Subcutaneous abdominal adipose tissue (tissue), 5 donors: ENCODE measurements around the gene FGD3.

ENCODE experiments used
- H3K27ac ChIP-seq: one replicate; pipeline ENCODE4 v1.7.0; 2013; ENCODE audit warnings: low read depth, mild to moderate bottlenecking, inconsistent platforms, low read length, moderate library complexity
- H3K27me3 ChIP-seq, 5 donors: one replicate each; pipeline ENCODE4 v1.7.0; 2013; ENCODE audit warnings: low read length in 5 of 5, inconsistent platforms in 1 of 5; ENCODE audit not compliant: control insufficient read depth in 5 of 5, insufficient read depth in 4 of 5
- H3K36me3 ChIP-seq, 5 donors: one replicate each; pipeline ENCODE4 v1.7.0; 2013; ENCODE audit warnings: low read length in 5 of 5; ENCODE audit not compliant: control insufficient read depth in 5 of 5, insufficient read depth in 5 of 5
- H3K4me1 ChIP-seq, 5 donors: one replicate each; pipeline ENCODE4 v1.7.0; 2013; ENCODE audit warnings: low read length in 5 of 5, mild to moderate bottlenecking in 3 of 5, moderate library complexity in 1 of 5; ENCODE audit not compliant: control insufficient read depth in 5 of 5, insufficient read depth in 5 of 5
- H3K4me3 ChIP-seq, 5 donors: one replicate each; pipeline ENCODE4 v1.7.0; 2013; ENCODE audit warnings: low read length in 5 of 5, low read depth in 1 of 5
- H3K9ac ChIP-seq, 5 donors: one replicate each; pipeline ENCODE4 v1.7.0; 2013; ENCODE audit warnings: low read length in 5 of 5, mild to moderate bottlenecking in 4 of 5, moderate library complexity in 3 of 5
- H3K9me3 ChIP-seq, 5 donors: one replicate each; pipeline ENCODE4 v1.7.0; 2013; ENCODE audit warnings: low read length in 5 of 5; ENCODE audit not compliant: control insufficient read depth in 5 of 5
- donor health status: healthy.
- donor health status: healthy.
- donor health status: healthy.
- donor health status: healthy.
- donor health status: healthy.

Gene FGD3

DNA sequence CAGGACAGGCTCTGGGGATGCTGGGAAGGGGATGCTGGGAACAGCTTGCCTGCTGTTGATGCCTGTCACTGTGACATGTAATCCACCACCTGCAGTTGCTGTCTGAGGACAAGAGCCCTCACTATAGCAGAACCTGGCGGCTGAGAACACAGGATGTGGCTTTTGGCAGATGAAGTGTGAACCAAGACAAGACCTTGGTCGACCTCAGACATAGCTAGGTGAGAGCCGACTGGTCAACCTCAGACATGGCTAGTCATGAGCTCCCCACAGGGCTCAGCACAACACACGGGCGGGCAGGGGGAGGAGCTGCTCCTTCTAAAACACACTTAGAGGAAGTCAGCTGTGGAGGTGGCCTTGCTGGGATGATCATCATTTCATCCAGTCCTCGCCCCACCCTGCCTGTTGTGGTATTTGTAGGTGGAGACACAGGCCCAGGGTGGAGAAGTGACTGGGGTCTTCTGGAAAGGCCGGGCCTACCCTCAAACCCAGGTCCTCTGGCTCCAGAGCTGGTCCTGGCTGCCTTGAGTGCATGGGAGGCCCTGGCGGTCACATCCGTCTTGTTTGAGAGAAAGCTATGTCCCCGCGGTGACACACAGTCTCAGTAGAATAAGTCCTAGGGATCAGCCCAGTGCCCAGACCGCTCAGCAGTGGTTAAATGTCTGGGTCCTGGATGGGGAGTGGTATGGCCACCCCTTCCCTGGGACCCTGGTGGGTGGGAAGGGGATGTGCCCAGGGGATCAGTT, 117.2 kb downstream of the FGD3 start:
- Histone ChIP-seq H3K9ac (no peak overlapping the region), H3K27ac (no peak overlapping the region), H3K36me3 (no peaks in the 10 kb centered on the region), H3K4me1 (peaks cover 0 to 40% (median 20%) of the 10 kb centered on the region in 5 donors), H3K4me3 (no peak overlapping the region), H3K27me3 (peaks cover 0 to 15% (median 0%) of the 10 kb centered on the region in 5 donors), H3K9me3 (no peaks in the 10 kb centered on the region)

DNA sequence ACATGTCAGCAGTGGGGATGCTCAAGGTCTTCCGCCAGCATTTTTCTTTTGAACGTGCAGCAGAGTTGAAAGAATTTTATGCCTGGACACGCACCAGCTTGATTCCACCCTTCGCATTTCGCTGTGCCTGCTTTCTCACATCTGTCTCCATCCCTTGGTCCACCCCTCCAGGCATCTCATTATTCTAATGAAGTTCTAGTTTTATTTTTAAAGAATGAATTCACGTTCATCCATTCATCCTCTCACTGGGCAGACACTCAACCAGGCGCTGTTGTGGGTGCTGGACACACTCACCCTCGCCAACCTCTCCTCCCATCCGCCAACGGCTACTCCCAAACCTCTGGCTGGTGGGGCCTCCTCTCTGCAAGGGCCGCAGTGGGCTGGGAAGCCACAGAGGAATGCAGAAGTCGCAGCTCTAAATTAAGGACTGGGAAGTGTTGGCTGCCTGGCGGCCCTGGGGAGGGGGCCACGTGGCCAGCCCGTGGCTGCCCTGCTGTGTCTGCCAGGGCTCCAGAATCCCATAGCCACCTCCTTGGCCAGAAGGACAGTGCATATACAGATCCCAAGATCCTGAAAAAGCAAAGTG, 117.9 kb downstream of the FGD3 start:
- Histone ChIP-seq H3K36me3 (no peaks in the 10 kb centered on the region), H3K27ac (no peak overlapping the region), H3K9ac (no peak overlapping the region), H3K27me3 (peaks cover 0 to 9% (median 0%) of the 10 kb centered on the region in 5 donors), H3K4me1 (peaks cover 0 to 34% (median 13%) of the 10 kb centered on the region in 5 donors), H3K9me3 (no peaks in the 10 kb centered on the region), H3K4me3 (no peak overlapping the region)

DNA sequence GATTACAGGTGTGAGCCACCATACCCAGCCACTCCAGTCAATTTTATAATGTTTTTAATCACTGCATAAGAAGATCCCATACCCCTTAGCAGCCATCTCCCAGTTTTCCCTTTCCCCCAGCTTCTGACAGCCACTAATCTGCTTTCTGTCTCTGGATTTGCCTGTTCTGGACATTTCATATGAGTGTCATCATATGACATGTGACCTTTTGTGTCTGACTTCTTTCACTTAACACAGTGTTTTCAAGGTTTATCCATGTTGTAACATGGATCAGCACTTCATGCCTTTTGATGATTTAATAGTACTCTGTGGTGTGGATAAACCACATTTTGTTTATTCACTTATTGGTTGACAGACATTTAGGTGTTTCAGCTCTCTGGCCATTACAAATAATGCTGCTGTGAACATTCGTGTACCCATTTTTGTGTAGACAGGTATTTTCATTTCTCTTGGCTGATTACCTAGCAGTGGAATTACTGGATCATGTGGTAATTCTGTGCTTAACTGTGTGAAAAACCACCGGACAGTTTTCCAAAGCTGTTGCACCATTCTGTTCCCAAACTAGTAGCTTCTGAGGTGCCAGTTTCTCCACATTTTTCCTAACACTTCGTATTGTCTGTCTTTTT, 119.8 kb downstream of the FGD3 start:
- peaks cover 0 to 9% (median 0%) of the 10 kb centered on the region in 5 donors for H3K27me3 ChIP-seq
- no peaks in the 10 kb centered on the region for H3K36me3 ChIP-seq
- no peak overlapping the region for H3K4me3 ChIP-seq
- H3K4me1 ChIP-seq, result peaks cover 0 to 20% (median 12%) of the 10 kb centered on the region in 5 donors
- no peaks in the 10 kb centered on the region for H3K9me3 ChIP-seq
- H3K9ac ChIP-seq, result no peak overlapping the region
- no peak overlapping the region for H3K27ac ChIP-seq

DNA sequence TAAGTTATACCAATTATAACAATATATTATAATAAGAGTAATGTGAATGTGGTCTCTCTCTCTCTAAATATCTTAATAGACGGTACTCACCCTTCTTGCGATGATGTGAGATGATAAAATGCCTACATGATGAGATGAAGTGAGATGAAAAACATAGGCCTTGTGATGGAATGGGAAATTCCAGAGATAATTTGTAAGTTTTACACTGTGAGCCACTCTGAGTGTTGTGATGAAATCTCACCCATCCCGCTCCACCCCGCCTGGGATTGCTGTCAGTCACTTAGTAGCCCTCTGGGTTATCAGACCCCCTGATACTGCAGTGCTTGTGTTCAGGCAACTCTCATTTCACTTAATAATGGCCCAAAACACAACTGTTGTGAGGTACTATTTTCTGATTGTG, 121.6 kb downstream of the FGD3 start:
- Histone ChIP-seq H3K9me3 (no peaks in the 10 kb centered on the region), H3K27ac (no peak overlapping the region), H3K4me3 (no peak overlapping the region), H3K27me3 (peaks cover 0 to 2% (median 0%) of the 10 kb centered on the region in 5 donors), H3K36me3 (no peaks in the 10 kb centered on the region), H3K9ac (no peak overlapping the region), H3K4me1 (peaks cover 0 to 23% (median 12%) of the 10 kb centered on the region in 5 donors)

DNA sequence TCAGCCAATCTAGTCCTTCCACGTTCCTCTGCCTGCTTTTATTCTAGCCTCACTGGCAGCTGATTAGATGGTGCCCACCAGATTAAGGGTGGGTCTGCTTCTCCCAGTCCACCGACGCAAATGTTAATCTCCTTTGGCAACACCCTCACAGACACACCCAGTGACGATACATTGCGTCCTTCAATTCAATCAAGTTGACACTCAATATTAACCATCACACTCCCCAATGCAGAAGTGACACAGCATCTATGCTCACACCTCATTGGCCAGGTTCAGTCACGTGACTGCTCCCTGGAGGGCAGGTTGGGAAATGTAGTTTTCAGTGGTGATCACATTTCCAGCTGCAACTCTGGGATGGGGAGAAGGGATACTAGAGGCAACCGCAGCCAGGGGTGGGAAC, 124.1 kb downstream of the FGD3 start:
- Histone ChIP-seq H3K9me3 (no peaks in the 10 kb centered on the region), H3K9ac (no peak overlapping the region), H3K4me3 (no peak overlapping the region), H3K36me3 (no peaks in the 10 kb centered on the region), H3K27me3 (no peaks in the 10 kb centered on the region), H3K27ac (no peak overlapping the region), H3K4me1 (peaks cover 0 to 8% (median 0%) of the 10 kb centered on the region in 5 donors)

DNA sequence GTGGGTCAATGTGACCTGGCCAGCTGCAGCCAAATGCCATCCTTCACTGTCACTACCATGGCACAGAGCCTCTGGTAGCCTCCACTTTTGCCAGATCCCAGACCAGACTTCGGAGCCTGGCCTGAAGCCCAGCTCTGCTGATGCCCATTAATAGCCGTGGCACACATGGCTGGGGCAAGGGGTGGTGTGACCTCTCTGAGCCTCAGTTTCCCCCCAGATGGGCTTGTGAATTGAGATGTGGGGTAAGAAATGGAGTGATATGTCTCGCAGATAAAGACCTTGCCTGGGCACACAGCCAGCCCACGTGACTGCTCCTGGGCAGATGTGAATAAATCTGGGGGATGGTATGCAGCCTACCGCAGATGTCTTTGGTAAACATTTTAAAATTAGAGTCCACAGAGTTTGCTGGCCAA, 125.1 kb downstream of the FGD3 start:
- no peak overlapping the region for H3K27ac ChIP-seq
- no peaks in the 10 kb centered on the region for H3K9me3 ChIP-seq
- H3K27me3 ChIP-seq, result no peaks in the 10 kb centered on the region
- H3K4me1 ChIP-seq, result peaks cover 0 to 8% (median 0%) of the 10 kb centered on the region in 5 donors
- no peak overlapping the region for H3K9ac ChIP-seq
- no peak overlapping the region for H3K4me3 ChIP-seq
- no peaks in the 10 kb centered on the region for H3K36me3 ChIP-seq

DNA sequence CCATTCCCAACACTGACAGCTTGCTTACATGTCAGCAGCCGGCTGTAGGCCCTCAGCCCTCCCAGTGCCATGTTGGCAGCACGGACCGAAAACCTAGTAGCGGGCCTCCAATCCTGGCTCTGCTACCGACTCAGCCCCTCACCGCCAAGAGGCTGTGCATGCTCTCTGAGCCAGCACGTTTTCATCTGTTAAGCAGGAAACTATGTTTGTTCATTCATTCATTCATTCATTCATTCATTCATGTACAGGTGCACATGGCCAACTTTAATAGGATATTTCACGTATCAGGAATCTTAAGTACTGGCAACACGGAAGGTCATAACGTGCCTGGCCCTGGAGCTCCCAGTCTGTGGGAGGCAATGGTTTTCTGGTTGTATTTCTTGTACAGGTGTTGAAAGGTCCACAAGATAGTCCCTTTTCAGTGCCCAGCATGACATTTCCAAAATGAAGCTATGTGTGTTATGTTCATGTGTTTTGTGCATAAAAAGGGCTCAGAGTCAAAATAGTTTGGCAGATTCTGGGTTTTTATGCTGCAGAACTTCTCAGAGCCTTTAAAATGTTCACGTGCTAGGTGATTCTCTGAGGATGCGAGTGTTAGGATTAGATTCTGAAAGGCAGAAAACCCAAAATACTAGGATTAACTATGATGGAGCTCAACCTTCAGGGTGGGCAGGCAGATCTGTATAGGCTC, 128.9 kb downstream of the FGD3 start:
- Histone ChIP-seq H3K4me1 (peaks cover 0 to 8% (median 0%) of the 10 kb centered on the region in 5 donors), H3K9me3 (no peaks in the 10 kb centered on the region), H3K4me3 (no peak overlapping the region), H3K36me3 (peaks cover 0 to 3% (median 0%) of the 10 kb centered on the region in 5 donors), H3K27ac (no peak overlapping the region), H3K27me3 (no peaks in the 10 kb centered on the region), H3K9ac (no peak overlapping the region)

DNA sequence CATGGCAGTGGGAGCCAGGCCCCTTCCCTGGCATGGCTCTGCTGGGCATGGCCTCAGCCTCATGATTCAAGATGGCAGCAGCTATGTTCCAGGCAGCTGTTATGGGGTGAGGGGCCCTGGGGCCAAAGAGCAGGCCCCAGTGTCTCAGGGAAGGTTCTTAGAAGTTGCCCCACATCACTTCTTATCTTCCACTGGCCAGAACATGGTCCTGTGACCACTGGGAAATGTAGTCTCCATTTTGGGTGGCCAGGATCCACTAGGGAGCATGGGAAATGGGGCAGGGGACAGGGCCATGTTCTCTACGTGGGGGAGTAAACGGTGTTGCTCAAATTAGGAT, 129.4 kb downstream of the FGD3 start:
- H3K4me1 ChIP-seq, result peaks cover 0 to 8% (median 0%) of the 10 kb centered on the region in 5 donors
- no peak overlapping the region for H3K27ac ChIP-seq

DNA sequence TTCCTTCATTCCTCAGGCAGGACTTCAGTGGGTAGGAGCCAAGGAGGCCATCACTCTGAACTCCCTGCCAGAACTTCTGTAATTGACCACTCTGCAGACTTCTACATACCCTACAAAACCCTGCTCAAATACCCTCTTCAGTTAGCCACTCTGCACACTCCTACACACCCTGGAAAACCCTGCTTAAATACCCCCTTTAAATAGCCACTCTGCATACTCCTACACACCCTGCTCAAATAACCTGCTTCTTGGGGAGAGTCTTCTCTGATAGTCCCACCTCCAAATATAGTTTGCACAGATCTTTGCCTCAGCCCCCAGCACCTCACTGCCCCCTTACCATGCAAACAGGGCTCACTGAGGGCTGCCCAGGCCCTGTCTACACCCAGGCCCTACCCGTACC, 130.0 kb downstream of the FGD3 start:
- H3K4me3 ChIP-seq, result no peak overlapping the region
- peaks cover 0 to 3% (median 0%) of the 10 kb centered on the region in 5 donors for H3K36me3 ChIP-seq
- no peak overlapping the region for H3K9ac ChIP-seq
- H3K27me3 ChIP-seq, result no peaks in the 10 kb centered on the region
- no peaks in the 10 kb centered on the region for H3K9me3 ChIP-seq
- peaks cover 0 to 5% (median 0%) of the 10 kb centered on the region in 5 donors for H3K4me1 ChIP-seq
- no peak overlapping the region for H3K27ac ChIP-seq

More for the DNA sequence above, 129.4 kb downstream of the FGD3 start:
- Histone ChIP-seq H3K9ac (no peak overlapping the region), H3K9me3 (no peaks in the 10 kb centered on the region), H3K36me3 (peaks cover 0 to 3% (median 0%) of the 10 kb centered on the region in 5 donors), H3K27me3 (no peaks in the 10 kb centered on the region), H3K4me3 (no peak overlapping the region)
